Measurements from ENCODE around the gene RFTN1. TPM values are rescaled to one million over a fixed set of nuclear protein-coding genes. Genes with fewer than 3 reads are reported as not detected.

The RFTN1 gene
- total and polyA plus RNA-seq, 3 donors from 2014 or later = 20.8 to 25.7 (median 22.2) TPM

DNA sequence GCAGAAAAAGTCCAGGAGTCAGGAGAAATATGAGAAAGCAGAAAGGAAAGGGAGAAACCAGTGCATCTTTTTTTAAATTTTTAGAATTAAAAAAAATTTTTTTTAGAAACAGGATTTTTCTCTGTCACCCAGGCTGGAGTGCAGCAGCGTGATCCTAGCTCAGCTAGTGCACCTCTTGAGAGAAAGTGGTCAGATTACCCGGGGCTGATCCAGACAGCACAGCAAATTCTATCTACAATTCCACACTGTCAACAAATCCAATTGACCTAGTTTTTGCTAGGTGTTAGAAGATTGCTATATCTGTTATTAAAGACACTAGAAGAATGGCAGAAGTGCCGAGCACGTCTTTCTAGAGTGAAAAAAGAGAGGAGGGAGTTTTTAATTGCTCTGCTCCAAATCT, 117.3 kb downstream of the RFTN1 start:
- 69 to 78% methylated on average over 4 of the region's 4 CpGs for WGBS, 2 donors
- H3K27ac ChIP-seq = no peak overlapping the region
- TF ChIP-seq, protein P1, sequence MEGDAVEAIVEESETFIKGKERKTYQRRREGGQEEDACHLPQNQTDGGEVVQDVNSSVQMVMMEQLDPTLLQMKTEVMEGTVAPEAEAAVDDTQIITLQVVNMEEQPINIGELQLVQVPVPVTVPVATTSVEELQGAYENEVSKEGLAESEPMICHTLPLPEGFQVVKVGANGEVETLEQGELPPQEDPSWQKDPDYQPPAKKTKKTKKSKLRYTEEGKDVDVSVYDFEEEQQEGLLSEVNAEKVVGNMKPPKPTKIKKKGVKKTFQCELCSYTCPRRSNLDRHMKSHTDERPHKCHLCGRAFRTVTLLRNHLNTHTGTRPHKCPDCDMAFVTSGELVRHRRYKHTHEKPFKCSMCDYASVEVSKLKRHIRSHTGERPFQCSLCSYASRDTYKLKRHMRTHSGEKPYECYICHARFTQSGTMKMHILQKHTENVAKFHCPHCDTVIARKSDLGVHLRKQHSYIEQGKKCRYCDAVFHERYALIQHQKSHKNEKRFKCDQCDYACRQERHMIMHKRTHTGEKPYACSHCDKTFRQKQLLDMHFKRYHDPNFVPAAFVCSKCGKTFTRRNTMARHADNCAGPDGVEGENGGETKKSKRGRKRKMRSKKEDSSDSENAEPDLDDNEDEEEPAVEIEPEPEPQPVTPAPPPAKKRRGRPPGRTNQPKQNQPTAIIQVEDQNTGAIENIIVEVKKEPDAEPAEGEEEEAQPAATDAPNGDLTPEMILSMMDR (IDR thresholded peaks at IDR 0.05) = no peak
- TF ChIP-seq POLR2A (IDR thresholded peaks at IDR 0.05) = no peak
- no peaks in the 10 kb centered on the region for H3K9me3 ChIP-seq
- DNase-seq = no peak
- H3K36me3 ChIP-seq (ENCODE audit: low read depth, missing control alignments) = no peaks in the 10 kb centered on the region
- no peaks in the 10 kb centered on the region for H3K27me3 ChIP-seq
- H3K4me1 ChIP-seq = peaks cover 16% of the 10 kb centered on the region
- intact Hi-C loops (cut with DNase I; ENCODE audit: low total_unique reads) = no loop called here
- no peak overlapping the region for H3K4me3 ChIP-seq

DNA sequence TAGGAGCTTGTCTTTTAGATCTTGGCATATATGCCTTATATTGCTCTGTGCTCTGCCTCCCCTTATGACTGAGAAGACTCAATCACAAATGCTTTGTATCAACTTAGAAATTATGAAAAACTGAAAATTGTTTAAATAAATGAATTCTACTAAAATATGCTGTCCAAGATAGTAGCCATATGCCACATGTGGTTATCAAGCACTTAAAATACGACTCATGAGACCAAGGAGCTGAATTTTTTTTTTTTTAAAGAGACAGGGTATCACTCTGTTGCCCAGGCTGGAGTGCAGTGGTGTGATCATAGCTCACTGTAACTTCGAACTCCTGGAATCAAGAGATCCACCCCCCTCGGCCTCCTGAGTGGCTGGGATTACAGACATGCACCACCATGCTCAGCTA, 118.3 kb downstream of the RFTN1 start:
- H3K36me3 ChIP-seq (ENCODE audit: low read depth, missing control alignments) = no peaks in the 10 kb centered on the region
- TF ChIP-seq POLR2A (IDR thresholded peaks at IDR 0.05) = no peak
- TF ChIP-seq, protein P1 (IDR thresholded peaks at IDR 0.05) = no peak
- H3K4me3 ChIP-seq = no peak overlapping the region
- 53 to 69% methylated on average over 3 of the region's 3 CpGs for WGBS, 2 donors
- DNase-seq = no peak
- peaks cover 8% of the 10 kb centered on the region for H3K4me1 ChIP-seq
- intact Hi-C loops (cut with DNase I; ENCODE audit: low total_unique reads) = no loop called here
- H3K27ac ChIP-seq = no peak overlapping the region
- no peaks in the 10 kb centered on the region for H3K9me3 ChIP-seq
- no peaks in the 10 kb centered on the region for H3K27me3 ChIP-seq

GRCh38 chr3:16394639-16395038, 118.9 kb downstream of the RFTN1 start:
- 0% methylated on average over 1 of the region's 1 CpG for WGBS, 2 donors
- no peak for DNase-seq
- Histone ChIP-seq H3K27me3 (no peaks in the 10 kb centered on the region), H3K9me3 (no peaks in the 10 kb centered on the region), H3K27ac (no peak overlapping the region), H3K4me3 (no peak overlapping the region), H3K36me3 (ENCODE audit: low read depth, missing control alignments) (no peaks in the 10 kb centered on the region), H3K4me1 (peaks cover 2% of the 10 kb centered on the region)
- intact Hi-C loops (cut with DNase I; ENCODE audit: low total_unique reads) = no loop called here
- TF ChIP-seq, protein P1 (IDR thresholded peaks at IDR 0.05) = no peak
- TF ChIP-seq POLR2A (IDR thresholded peaks at IDR 0.05) = no peak

DNA sequence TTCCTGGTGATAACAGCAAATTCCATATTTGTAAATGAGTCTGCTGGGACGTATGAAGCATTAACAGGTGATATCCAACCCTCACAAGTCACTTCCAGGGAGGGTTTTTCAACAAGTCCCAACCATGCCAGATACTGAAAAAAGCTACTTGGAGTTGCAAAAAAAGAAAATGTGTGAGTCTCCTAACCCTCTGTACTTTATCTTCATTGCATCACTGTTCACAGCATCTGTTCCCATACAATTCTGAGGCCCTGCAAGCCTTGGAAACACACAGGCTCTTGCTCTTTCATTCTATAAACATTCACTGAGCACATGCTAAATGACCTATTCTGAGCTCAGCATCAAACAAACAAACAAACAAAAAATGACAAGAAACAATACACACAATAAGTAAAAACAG, 120.8 kb downstream of the RFTN1 start:
- Histone ChIP-seq H3K27ac (no peak overlapping the region), H3K4me1 (no peaks in the 10 kb centered on the region), H3K9me3 (no peaks in the 10 kb centered on the region), H3K36me3 (ENCODE audit: low read depth, missing control alignments) (no peaks in the 10 kb centered on the region), H3K4me3 (no peak overlapping the region), H3K27me3 (no peaks in the 10 kb centered on the region)
- intact Hi-C loops (cut with DNase I; ENCODE audit: low total_unique reads) = no loop called here
- WGBS, 2 donors = 83 to 89% methylated on average over 1 of the region's 1 CpG
- TF ChIP-seq POLR2A (IDR thresholded peaks at IDR 0.05) = no peak
- TF ChIP-seq, protein P1 (IDR thresholded peaks at IDR 0.05) = no peak
- DNase-seq = no peak

DNA sequence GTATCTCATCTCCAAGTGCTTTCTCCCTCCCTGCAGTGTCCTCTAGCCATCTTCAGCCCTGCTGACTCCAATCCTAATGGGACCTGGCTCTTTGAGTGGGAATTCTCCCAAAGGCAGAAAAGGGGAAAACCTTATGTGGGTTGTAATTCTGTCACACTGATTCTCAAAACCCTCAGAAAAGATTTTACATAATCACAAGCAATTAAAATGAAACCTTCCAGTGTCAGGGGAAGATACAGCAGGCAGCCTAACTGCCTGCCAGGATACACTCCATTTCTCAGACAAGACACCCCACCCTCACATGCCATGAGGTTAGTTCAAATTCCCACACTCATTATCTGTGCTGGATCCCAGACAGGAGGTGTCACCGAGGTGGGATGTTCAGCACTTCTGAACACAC, 121.4 kb downstream of the RFTN1 start:
- Histone ChIP-seq H3K27ac (no peak overlapping the region), H3K36me3 (ENCODE audit: low read depth, missing control alignments) (no peaks in the 10 kb centered on the region), H3K9me3 (no peaks in the 10 kb centered on the region), H3K27me3 (no peaks in the 10 kb centered on the region), H3K4me3 (no peak overlapping the region), H3K4me1 (no peaks in the 10 kb centered on the region)
- 53 to 64% methylated on average over 1 of the region's 1 CpG for WGBS, 2 donors
- DNase-seq = no peak
- no peak for TF ChIP-seq POLR2A (IDR thresholded peaks at IDR 0.05)
- TF ChIP-seq, protein P1 (IDR thresholded peaks at IDR 0.05) = no peak
- intact Hi-C loops (cut with DNase I; ENCODE audit: low total_unique reads) = no loop called here

Data from testis (tissue), 3 donors.